HG02852 (cell line): Measurements from ENCODE around the gene PDE10A.

Experiments
- ATAC-seq: cut with Tn5 transposase; IDR thresholded peaks from one replicate; pipeline ENCODE4 v1.9.1; 2021; ENCODE audit warnings: mild to moderate bottlenecking, moderate library complexity; ENCODE audit not compliant: unreplicated experiment

Gene PDE10A

DNA sequence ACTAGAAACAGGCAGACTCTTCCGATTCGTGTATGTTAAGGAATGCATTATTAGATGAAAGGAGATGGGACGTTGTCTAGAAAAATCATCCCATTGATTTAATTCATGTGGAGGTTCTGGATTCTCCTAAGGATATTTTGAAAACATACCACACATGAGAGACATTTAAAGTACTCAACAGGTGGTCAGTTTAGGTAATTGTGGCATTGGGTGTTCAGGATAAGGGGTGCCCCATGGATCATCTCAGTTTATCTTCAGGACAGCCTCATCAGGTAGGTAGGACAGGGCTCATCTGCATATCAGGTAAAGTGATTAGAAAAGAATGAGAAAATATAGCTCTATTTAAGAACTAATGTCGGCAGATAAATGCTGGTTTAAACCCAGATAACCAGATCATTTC lies 15.9 kb upstream of the PDE10A start:
- no peak for ATAC-seq

DNA sequence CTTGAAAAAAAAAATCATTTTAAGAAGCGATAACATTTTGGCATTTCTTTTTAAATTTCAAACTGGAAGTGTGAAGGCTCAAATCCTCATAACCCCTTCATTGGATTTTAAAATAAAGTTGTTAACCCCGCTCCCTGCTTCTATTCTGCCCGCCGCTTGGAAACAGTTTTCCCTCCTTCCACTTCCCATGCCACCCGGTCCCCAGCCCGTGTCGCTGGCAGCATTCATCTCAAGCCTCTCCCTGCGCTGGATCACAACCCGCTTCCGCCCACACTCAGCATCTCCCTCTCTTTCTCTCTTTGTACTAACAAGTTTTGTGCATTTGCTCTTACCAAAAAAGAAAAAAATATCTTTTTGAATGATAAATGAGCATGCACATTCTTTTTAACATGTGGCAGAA lies 15.4 kb upstream of the PDE10A start:
- no peak for ATAC-seq

DNA sequence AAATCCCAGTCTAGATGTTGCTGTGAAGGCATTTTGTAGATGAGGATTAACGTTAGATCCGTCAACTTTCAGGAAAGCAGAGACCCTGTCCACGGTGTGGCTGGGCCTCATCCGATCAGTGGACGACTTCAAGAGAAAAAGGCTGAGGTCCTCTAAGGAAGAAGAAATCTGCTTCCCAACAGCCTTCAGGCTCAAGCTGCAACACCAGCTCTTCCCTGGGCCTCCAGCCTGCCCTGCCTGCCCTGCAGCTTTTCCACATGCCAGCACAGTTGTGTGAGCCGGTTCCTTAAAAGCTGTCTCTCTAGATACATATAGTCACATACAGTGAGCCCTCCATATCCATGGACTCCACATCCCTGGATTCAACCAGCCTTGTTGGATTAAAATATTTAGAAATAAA lies 14.1 kb upstream of the PDE10A start:
- no peak for ATAC-seq

DNA sequence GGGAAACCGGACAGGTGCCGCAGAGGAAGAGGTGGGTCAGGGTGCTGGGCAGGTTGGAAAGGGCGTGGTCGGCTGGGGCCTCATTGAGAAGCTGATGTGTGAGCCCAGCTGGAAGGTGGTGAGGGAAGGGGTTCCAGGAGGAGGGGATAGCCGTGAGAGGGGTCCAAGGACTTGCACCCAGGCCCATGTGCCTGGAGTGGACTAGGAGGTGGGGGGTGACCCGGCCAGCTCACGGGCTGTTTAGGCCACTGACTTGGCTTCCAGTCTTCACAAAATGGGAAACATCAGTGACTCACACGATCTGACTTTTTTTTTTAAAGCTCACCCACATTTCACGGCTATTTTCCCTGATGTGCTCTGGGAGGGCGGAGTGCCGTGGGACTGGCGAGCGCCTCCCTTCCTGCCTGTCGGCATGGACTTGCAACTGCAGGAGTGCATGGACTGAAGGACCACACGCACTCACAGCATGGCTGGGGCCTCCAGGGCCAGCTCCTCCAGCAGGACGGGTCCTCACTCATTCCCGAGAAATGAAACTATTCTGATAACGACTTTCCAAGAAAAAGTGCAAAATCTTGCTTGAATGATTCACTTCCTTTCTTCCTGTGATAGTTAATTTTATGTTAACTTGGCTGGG lies 13.5 kb upstream of the PDE10A start:
- ATAC-seq = no peak

DNA sequence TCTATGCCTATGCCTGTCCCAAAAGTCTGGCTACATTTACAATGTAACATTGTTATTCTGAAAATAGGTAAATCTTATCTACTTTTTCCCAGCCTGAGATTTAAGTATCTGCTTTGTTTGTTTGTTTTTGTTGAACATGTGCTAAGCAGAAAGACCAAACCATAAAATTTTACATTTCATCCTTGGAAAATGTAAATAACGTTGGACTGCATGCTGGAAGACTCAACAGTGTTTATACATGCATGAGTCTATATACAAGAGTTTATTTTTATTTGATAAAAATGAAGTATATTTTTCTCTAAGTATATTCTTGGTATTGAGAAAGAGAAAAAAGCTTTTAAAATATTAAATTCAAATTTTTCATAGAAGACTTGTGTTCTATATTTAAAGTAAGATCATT lies 12.1 kb upstream of the PDE10A start:
- no peak for ATAC-seq

DNA sequence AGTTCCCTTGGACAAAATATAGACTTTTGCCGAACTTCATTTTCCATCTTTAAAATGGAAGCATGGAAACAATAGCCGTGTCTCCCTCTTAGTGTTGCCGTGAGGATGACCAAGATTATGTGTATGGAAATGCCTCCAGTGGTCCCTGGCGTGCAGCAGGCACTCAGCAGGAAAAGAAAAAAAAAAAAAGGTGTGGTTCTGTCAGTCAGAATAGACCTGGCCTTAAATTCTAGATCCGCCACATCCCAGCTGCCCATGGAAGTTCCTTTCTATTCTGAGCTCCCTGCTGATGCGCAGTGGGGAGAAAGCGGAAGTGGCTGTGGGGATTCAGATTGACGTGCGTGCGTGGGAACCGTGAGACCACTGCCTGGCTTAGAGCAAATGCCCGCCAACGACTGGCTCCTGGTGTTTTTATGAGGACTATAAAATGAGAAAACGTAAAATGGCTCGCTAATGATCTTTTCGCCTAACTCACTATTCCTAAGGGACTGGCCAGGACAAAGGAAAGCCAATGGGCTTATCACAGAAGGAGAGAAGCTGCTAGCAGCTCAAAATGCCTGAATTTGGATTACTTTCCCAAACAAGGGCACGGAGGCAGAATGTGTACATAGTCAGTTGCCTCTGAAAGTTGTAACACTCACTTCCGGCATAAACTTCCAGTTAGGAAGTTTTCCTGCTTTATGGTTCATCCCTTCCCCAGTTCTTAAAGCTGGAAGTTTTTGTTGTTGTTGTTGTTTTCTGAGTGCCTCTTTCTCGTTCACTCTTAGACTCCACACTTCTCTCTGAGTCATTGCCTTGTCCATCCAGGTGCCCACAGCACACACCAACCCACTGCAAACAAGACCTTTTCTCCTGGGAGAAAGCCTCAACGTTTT lies 11.4 kb upstream of the PDE10A start:
- no peak for ATAC-seq

DNA sequence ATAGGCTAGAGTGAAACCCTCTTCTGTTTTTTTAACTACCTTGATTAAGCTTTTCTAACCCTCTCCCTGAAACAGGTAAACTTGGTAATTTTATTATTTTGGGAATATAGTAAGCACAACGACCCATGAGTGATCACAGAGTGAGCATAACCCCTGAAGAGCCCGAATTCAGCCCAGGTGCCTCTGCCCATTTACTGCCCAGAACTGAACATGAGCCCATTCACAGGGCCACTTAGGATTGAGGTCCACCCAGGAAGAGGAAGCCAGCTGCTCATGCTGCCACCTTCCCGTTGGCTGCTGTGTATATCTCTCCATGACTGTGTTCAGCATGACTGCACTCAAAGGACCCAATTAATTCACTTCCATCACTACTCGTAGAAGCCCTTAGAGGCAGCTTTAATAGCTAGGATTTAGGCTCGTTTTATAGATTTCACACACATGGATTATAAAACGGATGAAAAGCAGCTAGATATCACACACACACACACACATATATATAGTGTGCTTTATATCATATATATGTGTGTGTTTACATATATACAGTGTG lies 8.3 kb upstream of the PDE10A start:
- ATAC-seq = no peak

DNA sequence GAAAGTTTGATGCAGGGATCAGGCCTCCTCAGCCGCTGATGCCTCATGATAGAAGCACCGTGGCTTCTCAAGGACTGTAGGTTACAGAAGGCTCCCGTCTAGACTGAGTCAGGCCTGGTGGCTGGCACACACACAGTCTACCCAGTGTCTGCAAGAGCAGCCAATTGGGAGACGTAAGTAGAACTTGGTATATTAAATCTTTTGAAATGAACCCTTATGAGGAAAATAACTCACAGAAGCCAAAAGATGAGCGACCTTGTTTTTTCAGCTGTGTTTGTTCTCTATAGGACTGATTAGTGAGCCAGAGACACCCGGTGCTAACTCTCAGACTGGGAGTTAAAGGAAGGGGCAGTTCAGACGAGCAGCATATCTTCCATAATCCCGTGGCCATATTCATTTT lies 5.9 kb upstream of the PDE10A start:
- ATAC-seq = no peak

DNA sequence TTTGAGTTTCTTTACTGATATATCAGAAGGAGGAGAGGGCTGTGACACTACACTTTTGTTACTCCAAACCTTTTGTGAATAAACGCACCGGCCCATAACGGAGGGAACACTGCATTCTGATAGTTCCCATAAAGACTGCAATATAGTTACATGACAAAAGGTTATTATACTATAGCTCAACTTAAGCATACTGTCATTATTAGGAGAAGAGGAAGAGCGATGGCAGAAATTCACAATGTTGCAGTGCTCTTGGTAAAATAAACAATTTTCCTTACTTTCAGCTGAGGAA lies 2.3 kb upstream of the PDE10A start:
- no peak for ATAC-seq

DNA sequence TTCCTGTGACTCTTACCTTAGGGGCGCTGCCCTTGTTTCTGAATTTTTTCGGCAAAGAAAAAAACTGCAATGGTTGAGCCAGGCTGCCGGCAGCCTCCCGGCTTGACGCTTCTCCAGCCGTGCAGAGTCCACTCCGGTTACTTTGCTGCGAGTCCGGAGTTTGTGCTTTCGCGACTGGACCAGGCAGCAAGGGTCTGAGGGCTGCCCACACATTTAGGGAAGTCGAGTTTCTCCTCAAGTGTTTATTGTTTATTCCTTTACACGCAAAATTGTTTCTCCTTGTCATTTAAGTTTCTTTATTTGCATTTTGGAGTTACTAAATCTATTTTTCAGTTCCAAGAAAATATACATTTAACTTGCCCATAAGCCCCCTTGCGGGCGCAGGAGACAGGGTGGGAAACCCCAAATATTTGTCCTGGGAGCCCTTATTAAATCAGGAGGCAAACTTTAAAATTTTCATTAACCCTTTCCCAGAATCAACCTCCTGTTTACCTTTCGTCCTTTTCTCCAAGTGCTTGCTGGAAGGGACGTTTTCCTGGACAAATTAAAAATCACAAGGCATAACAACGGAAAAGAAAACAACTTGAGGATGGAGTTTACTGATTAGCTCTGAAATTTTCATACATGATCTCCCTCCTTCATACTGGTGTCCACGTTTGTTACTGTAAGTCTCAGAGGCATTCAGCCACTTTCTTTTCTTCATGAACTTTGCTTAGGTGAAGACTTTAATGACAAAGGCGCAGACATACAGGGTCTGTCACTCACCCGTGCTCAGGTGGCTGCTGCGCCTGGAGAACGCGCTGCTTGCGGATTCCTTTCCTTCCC lies 1.7 kb upstream of the PDE10A start:
- ATAC-seq = no peak

DNA sequence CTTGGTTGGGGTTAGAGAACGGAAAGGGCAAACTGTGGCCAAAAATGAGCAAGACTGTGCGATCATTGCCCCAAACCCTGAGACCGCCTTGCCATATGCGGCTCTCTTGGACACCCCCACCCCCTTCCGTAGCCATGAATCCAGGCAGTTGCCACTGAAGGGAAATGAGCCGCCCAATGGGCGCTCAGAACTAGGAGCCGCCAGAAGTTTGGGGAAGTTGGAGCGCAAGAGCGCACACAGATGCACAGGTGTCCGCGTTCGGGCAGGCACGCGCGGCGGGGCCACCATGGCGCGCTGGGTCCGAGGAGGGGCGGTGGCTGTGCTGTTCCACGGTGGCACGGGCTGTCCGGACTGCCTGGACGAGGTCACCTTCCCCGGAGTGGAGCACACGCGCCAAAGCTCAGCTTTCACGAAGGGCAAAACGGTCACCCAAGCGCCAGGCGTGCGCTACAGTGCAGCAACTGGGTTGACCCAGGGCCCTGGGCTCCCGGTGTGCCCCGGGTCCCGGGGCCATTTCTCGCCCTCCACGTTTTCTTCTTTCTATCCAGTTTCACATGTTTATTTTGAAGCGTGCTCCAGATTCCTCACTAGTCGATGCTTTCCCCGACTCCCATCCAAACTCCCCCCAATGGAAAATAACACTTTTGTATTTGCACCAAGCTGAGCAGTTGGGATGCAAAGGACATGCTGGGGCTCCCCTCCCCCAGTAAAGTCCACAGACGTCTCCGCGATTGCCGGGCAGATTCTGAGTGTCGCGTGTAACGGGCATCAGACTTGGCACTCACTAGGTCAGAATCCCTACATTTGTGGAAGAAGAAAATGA lies 906 bp upstream of the PDE10A start:
- ATAC-seq = no peak

DNA sequence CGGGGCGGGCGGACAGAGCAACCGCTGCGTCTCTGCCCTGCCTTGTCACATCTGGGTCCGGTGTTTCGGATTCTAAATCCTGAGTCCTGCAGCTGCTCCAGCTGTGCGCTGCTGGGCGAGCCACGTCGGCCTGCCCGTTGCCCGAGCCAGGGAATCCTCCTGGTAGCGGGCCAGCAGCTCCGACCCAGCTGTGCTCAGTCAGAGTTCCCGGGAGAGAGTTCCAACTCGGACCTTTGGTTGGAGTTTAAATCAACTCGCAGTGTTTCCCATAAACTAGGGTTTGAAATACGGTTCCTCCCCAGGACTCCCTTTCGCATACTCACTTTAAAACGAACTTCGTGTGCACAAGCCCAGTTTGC lies 315 bp upstream of the PDE10A start:
- no peak for ATAC-seq

DNA sequence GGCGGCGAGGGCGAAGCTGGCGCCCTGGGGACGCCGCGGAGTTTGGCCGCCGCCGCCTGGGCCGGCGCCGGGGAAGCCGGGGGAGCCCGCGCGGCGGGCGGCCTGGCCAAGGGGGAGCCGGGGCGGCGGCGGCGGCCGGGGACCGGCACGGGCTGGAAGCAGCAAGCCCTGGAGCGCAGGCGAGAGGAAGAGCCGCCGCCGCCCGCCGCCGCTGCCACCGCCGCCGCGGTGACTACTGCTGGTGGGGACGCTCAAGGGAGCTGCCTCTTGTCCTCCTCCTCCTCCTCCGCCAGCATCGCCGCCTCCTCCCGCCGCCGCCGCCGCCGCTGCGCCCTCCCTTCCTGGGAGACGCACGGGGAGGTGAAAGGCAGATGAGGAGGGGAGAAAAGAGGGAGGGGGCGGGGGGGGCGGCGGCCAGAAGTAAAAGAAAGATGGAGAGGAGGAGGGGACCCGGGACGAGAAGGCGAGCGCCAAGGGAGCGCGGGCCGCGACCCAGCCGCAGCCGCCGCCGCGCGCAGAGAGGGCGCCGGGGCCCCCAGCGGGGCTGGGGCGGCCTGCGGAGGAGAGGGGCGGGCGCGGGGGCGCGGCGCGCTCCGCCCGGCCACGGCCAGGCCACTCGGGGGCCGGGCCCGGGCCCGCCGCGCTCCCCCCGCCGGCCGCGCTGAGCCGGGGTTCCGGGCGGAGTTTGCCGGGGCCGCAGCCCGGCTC lies 846 bp downstream of the PDE10A start:
- no peak for ATAC-seq

DNA sequence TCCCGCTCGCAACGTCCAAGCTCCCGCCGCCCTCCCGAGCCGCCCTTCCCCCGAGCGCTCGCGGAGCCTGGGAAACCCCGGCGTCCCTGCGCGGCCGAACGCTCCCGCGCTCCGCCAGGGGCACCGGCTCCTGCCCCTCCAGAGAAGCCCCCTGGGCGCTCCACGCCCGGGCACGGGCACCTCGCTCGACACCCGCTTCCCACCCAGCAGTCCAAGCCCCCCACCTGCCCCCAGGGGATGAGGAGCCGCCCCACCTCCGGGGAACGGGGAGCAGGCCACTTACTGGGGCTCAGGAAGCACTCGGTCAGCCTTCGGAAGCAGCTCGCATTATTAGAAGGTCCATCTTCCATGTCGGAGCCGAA lies 1.4 kb downstream of the PDE10A start:
- no peak for ATAC-seq

DNA sequence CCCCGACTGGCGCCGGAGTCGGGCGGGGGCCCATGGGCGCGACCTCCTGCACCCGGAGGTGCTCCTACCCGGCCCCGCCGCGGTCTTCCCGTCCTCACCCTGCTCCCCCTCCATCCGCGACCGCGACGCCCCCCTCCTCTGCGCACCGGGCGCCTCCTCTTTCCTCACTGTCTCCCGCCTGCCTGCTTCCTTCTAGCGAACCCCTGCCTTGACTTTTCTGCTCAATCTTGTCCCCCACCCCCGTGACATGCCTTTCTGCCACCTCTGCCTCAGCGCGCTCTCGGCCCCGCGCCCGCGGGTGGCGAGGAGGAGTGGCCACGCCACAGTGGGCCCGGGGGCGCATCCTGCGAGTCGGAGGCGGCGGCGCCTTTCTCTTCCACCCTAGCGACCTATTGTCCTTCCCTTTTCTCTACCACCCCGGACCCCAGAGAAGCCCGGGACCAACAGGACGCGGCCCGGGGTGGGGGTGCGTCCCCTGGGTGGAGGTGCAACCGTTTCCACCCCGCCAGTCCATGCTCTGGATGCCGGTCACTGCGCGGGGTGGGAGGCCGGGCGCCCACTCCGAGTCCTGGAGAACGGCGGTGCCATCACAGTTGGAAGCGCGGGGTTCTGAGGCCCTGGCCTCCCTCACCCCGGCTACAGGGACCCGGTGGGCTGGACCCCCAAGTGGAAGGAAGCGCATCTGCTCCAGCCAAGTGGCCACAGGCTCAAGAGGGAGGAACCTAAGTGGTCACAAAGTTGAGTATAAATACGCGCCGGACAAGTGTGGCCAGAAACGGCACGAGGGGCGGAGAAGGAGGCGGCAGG lies 2.0 kb downstream of the PDE10A start:
- no peak for ATAC-seq

DNA sequence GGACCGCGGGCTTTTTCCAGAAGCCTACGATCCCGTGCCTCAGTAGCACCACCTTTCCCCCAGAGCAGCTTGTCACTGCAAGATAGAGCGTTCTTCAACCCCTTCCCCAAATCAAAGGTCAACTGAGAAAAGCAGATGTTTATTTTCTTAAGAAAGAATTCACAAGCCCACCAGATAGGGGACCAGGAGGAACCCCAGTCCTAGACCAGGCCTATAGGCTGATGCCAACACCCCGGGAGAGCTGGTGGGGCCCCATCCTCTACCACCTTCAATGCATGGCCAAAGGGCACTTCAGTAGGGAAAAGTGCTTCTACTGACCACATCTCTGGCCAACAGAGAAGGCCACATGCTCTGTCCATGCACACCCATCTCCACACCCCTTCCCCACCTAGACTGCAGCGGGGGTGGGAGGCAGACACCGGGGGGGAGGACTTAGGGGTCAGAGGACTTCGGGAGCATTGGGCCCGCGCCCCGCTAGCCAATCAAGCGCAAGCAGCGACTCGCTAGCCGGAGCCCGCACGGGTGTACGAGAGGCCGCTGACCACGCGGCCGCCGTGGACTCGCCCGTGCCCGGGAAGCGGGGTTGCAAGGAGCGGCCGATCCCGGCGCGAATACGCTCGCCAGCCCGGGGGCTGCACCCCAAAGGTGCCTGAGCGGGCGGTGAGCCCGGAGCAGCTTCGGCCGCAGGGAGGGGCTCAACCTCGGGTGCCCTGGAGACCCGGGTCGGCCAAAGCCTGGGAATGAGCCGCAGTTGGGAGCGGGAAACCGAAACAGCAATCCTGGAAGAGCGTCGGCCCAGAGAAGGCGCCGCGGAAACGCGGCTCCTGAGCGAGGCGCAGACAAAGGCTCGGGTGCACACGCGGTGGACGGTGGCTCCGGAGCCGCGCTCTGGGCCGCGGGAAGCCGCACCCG lies 2.8 kb downstream of the PDE10A start:
- no peak for ATAC-seq

DNA sequence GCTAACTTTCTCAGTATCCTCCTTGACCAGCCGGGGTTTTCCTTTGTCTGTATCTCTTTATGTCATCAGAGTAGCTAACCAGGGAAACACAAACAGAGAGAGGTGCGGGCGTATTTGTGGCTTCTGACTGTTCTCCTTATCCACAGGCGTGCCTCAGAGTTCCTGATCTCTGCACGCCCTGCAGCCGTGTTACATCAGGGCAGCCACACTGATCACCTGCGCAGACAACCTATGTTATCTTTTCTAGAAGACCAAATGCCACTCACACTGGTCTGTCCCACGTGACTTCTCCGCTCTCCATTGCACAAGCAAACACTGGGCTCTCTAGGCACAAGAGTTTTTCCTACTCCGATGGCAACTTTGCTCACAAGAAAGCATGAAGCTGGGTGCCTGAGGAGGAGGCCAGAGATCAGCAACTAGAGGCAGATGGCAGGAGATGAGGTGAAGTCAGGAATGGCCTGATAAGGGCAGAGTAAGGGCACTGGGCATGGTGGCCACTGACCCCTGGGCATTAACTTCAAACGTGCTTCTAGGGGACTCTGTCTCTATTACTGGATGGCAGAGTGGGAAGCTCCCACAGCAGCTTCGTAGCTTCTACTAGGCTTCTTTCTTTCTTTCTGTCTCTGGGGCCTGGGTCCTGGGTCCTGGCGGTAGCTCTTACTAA lies 4.5 kb downstream of the PDE10A start:
- ATAC-seq = no peak

DNA sequence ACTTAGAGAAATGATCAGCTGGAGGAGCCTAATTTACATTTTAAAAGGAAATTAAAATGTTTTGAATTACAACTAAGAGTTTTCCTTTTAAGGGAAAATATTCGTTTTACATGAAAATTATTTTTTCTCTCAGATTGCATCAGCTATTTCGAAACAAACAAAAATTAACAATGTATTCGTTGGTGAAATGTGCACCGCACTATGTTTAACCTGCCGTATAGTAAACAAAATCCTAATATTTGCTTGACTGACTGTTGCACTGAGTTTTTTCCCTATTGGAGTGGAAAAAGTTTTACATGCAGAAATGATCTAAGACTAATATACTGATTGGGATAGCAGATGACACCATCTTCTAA lies 5.7 kb downstream of the PDE10A start:
- ATAC-seq = no peak
